NCI-H526 treated with DMSO at 0.1 percent for 48 hours (cell line): ENCODE data around the gene PPP1R26.
"Not testable (repeated sequence)": the region's sequence is repeated elsewhere in the genome, so short reads cannot be mapped to it uniquely, and the experiment has no call there.

ENCODE experiments used
- DNase-seq: peaks from one replicate; lab custom pipeline; 2025; lab: John Stamatoyannopoulos, UW

Gene PPP1R26

GRCh38 chr9:135521608-135522095 lies 42.1 kb downstream of the PPP1R26 start:
- DNase-seq: no peak

- DNase-seq: no peak
Measured at GRCh38 chr9:135522137-135522877, 42.7 kb downstream of the PPP1R26 start.

GRCh38 chr9:135522931-135523330 lies 43.3 kb downstream of the PPP1R26 start:
- no peak for DNase-seq

GRCh38 chr9:135523521-135524129 lies 44.0 kb downstream of the PPP1R26 start:
- no peak for DNase-seq

GRCh38 chr9:135524130-135524861 lies 44.7 kb downstream of the PPP1R26 start:
- DNase-seq: no peak

GRCh38 chr9:135525241-135526088 lies 45.9 kb downstream of the PPP1R26 start:
- DNase-seq: no peak

GRCh38 chr9:135526089-135526729 lies 46.6 kb downstream of the PPP1R26 start:
- DNase-seq: no peak

- DNase-seq: no peak
Measured at GRCh38 chr9:135526730-135527571, 47.4 kb downstream of the PPP1R26 start.

- DNase-seq: not testable (repeated sequence)
Measured at GRCh38 chr9:135528842-135529435, 49.4 kb downstream of the PPP1R26 start.

GRCh38 chr9:135530146-135530545 lies 50.6 kb downstream of the PPP1R26 start:
- no peak for DNase-seq

- DNase-seq: no peak
Measured at GRCh38 chr9:135531096-135531495, 51.5 kb downstream of the PPP1R26 start.

GRCh38 chr9:135533113-135533512 lies 53.5 kb downstream of the PPP1R26 start:
- DNase-seq: no peak

GRCh38 chr9:135533674-135534073 lies 54.1 kb downstream of the PPP1R26 start:
- DNase-seq: no peak

- not testable (repeated sequence) for DNase-seq
Measured at GRCh38 chr9:135534192-135534711, 54.7 kb downstream of the PPP1R26 start.

GRCh38 chr9:135534826-135535225 lies 55.2 kb downstream of the PPP1R26 start:
- DNase-seq: not testable (repeated sequence)

- not testable (repeated sequence) for DNase-seq
Measured at GRCh38 chr9:135535631-135536030, 56.0 kb downstream of the PPP1R26 start.

- no peak for DNase-seq
Measured at GRCh38 chr9:135536216-135536615, 56.6 kb downstream of the PPP1R26 start.
